Measurements from ENCODE around the gene UBC.
"Not testable (repeated sequence)": the region's sequence is repeated elsewhere in the genome, so short reads cannot be mapped to it uniquely, and the experiment has no call there.

UBC gene

GRCh38 chr12:124929649-124930419 is 15.4 kb upstream of the UBC start:
- no peak for DNase-seq
- Histone ChIP-seq H3K36me3 (no peaks in the 10 kb centered on the region), H3K9me3 (no peaks in the 10 kb centered on the region), H3K27me3 (no peaks in the 10 kb centered on the region), H3K4me3 (ENCODE audit: low read depth, low read length) (no peak overlapping the region), H3K4me1 (no peaks in the 10 kb centered on the region)
- no peak for TF ChIP-seq CTCF (IDR thresholded peaks at IDR 0.05; ENCODE audit: low read depth, low read length)

DNA sequence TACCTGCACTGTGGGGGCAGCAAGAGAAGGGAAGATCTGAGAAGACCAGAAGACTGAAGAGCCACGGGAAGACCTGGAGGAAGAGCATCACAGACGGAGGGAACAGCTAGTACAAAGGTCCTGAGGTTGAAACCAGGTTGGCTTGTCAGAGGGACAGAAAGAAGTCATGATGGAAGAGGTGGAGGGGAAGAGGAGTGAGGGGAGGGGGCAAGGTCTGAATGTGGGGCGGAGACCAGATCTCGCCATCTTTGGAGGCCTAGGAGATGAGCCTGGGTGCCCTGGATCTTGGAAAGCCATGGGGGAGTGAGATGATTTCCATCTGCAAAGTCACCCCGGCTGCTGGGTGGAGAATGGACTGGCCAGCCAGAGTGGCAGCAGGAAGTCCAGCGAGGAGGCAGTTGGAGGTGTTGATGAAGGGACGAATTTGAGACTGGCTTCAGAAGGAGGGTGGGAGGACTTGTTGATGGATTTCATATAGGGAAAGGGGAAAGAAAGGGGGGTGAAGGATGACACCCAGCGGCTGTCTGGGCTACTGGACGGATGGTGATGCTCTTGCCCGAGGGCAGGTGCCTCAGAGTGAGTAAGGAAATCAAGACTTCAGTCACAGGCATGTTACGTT is 14.6 kb upstream of the UBC start:
- H3K4me1 ChIP-seq, result no peaks in the 10 kb centered on the region; the same call in 1 of the 2 replicates
- peak; percentile 21; the same call in 1 of the 2 replicates for TF ChIP-seq CTCF (IDR thresholded peaks at IDR 0.05; ENCODE audit: low read depth, low read length)
- H3K4me3 ChIP-seq (ENCODE audit: low read depth, low read length), result no peak overlapping the region
- H3K27me3 ChIP-seq, result no peaks in the 10 kb centered on the region
- DNase-seq, result no peak
- H3K9me3 ChIP-seq, result no peaks in the 10 kb centered on the region
- H3K36me3 ChIP-seq, result no peaks in the 10 kb centered on the region

- TF ChIP-seq CTCF (IDR thresholded peaks at IDR 0.05; ENCODE audit: low read depth, low read length), result no peak
- no peaks in the 10 kb centered on the region for H3K27me3 ChIP-seq
- H3K4me1 ChIP-seq, result no peaks in the 10 kb centered on the region; the same call in 1 of the 2 replicates
- no peaks in the 10 kb centered on the region for H3K36me3 ChIP-seq
- peak overlapping the region; percentile 97 for H3K4me3 ChIP-seq (ENCODE audit: low read depth, low read length)
- no peaks in the 10 kb centered on the region for H3K9me3 ChIP-seq
- no peak for DNase-seq
These were observed 13.9 kb upstream of the UBC start for GRCh38 chr12:124928095-124928911.

- peak; percentile 83 for DNase-seq
- no peaks in the 10 kb centered on the region for H3K36me3 ChIP-seq
- no peak for TF ChIP-seq CTCF (IDR thresholded peaks at IDR 0.05; ENCODE audit: low read depth, low read length)
- no peaks in the 10 kb centered on the region for H3K27me3 ChIP-seq
- H3K9me3 ChIP-seq, result no peaks in the 10 kb centered on the region
- H3K4me3 ChIP-seq (ENCODE audit: low read depth, low read length), result peak overlapping the region; percentile 97
- no peaks in the 10 kb centered on the region; the same call in 1 of the 2 replicates for H3K4me1 ChIP-seq
These were observed 13.0 kb upstream of the UBC start for GRCh38 chr12:124927201-124928094.

DNA sequence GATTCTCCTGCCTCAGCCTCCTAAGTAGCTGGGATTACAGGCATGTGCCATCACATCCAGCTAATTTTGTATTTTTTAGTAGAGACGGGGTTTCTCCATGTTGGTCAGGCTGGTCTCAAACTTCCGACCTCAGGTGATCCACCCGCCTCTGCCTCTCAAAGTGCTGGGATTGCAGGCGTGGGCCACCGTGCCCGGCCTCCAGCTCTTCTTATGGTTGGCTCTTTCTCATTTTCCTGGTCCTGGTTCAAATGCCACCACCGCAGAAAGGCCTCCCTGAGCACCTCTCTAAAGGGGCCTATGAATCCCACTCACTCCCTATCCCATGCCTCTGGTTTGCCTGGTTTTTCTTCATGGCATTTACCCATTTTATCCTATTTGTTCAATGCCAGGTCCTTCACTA is 11.3 kb upstream of the UBC start:
- not testable (repeated sequence) for H3K4me3 ChIP-seq (ENCODE audit: low read depth, low read length); H3K36me3 ChIP-seq; DNase-seq; H3K4me1 ChIP-seq; H3K9me3 ChIP-seq; H3K27me3 ChIP-seq

DNA sequence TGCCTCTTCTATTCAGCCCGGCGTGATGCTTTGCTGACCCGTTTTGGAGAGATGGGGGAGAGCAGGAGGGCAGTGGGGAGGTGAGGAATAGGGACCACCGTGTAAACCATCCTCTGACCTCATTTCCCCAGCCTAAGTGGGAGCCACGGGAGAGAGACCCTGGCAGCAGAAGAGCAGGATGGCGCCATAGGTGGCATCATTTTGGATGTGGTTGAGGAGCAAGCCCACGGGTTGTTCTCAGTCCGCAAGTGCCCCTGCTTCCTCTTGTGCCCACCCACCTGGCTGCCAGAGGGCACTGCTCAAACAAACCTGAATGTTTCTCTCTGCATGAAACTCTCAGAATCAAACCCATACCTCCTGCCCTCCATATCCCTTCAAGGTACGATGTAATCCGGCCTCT is 10.7 kb upstream of the UBC start:
- no peak for TF ChIP-seq CTCF (IDR thresholded peaks at IDR 0.05; ENCODE audit: low read depth, low read length)
- Histone ChIP-seq H3K9me3 (no peaks in the 10 kb centered on the region), H3K4me1 (no peaks in the 10 kb centered on the region; the same call in 1 of the 2 replicates), H3K36me3 (no peaks in the 10 kb centered on the region), H3K27me3 (no peaks in the 10 kb centered on the region), H3K4me3 (ENCODE audit: low read depth, low read length) (no peak overlapping the region)
- DNase-seq, result no peak
